HepG2 (cell line): Measurements from ENCODE around the gene DCDC1. TPM values are rescaled to one million over a fixed set of nuclear protein-coding genes. Genes with fewer than 3 reads are reported as not detected.

Experiments used
- ATAC-seq: fragments of 200-7000 bp; cut with Tn5 transposase; 3 replicates; pipeline ENCODE4 v1.9.1; 2020; ENCODE audit warnings: mild to moderate bottlenecking, moderate library complexity
- BruUV-seq: library from RNA; stranded (reverse); fragments of 400-500 nt; replicated peaks from 2 replicates; lab custom pipeline; 2021; lab: Mats Ljungman, UMichigan
- CTCF ChIA-PET: fragments of 300-600 bp; formaldehyde crosslinking; extraction: SDS; loops from one replicate; lab custom pipeline; 2021; ENCODE audit warnings: low total read pairs, inconsistent platforms, low intra/inter-chr PET ratio; lab: Yijun Ruan, JAX
- POLR2A ChIA-PET: fragments of 350-600 bp; sonication (Branson Sonifier 250); formaldehyde crosslinking; loops from one replicate; lab custom pipeline; 2020; ENCODE audit warnings: antibody characterized with exemption, inconsistent platforms; lab: Yijun Ruan, JAX
- DNase-seq: peaks from one replicate; pipeline ENCODE4 v3.0.0-alpha.2; 2015; ENCODE audit warnings: low spot score
- FAIRE-seq: peaks from 3 replicates; lab custom pipeline; 2011; peaks lifted over from hg19 to GRCh38; lab: Jason Lieb, UNC
- H2AFZ ChIP-seq: one replicate; pipeline ENCODE4 v1.6.1; 2011; ENCODE audit warnings: low read length, inconsistent platforms
- H3K27ac ChIP-seq: fragments of 300-600 bp; 3 replicates; pipeline ENCODE4 v1.8.0; 2011; ENCODE audit warnings: mixed run types, mild to moderate bottlenecking, mixed read lengths, low read length, inconsistent platforms; ENCODE audit not compliant: insufficient read depth; ENCODE audit errors: extremely low read length
- H3K27me3 ChIP-seq, 2 experiments: fragments of 200-600 bp in 1 of 2; 2 replicates in 1 of 2; 3 replicates in 1 of 2; pipeline versions ENCODE4 v1.6.0 to v1.8.0; 2011; ENCODE audit warnings: low read length in 2 of 2, mild to moderate bottlenecking in 2 of 2, moderate library complexity in 2 of 2, inconsistent platforms in 1 of 2; ENCODE audit not compliant: insufficient read depth in 2 of 2, control insufficient read depth in 1 of 2
- H3K36me3 ChIP-seq, 2 experiments: fragments of 200-600 bp in 1 of 2; replicated peaks in 1 of 2; 2 replicates in 1 of 2; 3 replicates in 1 of 2; pipeline versions ENCODE4 v1.5.1 to v1.8.0; 2011; ENCODE audit warnings: low read length in 2 of 2, inconsistent platforms in 1 of 2; ENCODE audit not compliant: insufficient read depth in 2 of 2, control insufficient read depth in 1 of 2
- H3K4me1 ChIP-seq: 2 replicates; pipeline ENCODE4 v1.5.1; 2012; ENCODE audit warnings: low read length, inconsistent platforms; ENCODE audit not compliant: insufficient read depth
- H3K4me2 ChIP-seq: 2 replicates; pipeline ENCODE4 v1.6.0; 2011; ENCODE audit warnings: low read depth, low read length, inconsistent platforms
- H3K4me3 ChIP-seq, 3 experiments: fragments of 200-600 bp in 1 of 3; sonication (generic), shearing (Covaris generic) in 1 of 3; replicated peaks in 1 of 3; 2 replicates each; pipeline ENCODE4 v1.5.1; 2011 to 2016; ENCODE audit warnings: low read length in 3 of 3, inconsistent platforms in 2 of 3, low read depth in 2 of 3, mild to moderate bottlenecking in 2 of 3, control low read depth in 1 of 3, mixed read lengths in 1 of 3; ENCODE audit not compliant: insufficient read depth in 1 of 3
- H3K79me2 ChIP-seq: one replicate; pipeline ENCODE4 v1.6.1; 2011; ENCODE audit warnings: low read length, inconsistent platforms; ENCODE audit not compliant: insufficient read depth
- H3K9ac ChIP-seq: 2 replicates; pipeline ENCODE4 v1.6.0; 2011; ENCODE audit warnings: mild to moderate bottlenecking, low read depth, low read length, inconsistent platforms; ENCODE audit not compliant: insufficient read depth
- H3K9me3 ChIP-seq: 2 replicates; pipeline ENCODE4 v1.5.1; 2012; ENCODE audit warnings: mild to moderate bottlenecking, low read length
- H4K20me1 ChIP-seq: 2 replicates; pipeline ENCODE4 v1.6.0; 2011; ENCODE audit warnings: inconsistent platforms, mild to moderate bottlenecking, low read length, moderate library complexity; ENCODE audit not compliant: insufficient read depth
- ARNT2 ChIP-seq: sonication (generic); formaldehyde crosslinking; IDR thresholded peaks from 2 replicates; pipeline ENCODE4 v1.8.0; 2022; ENCODE audit warnings: mild to moderate bottlenecking, low read depth, missing genetic modification reagents, moderate library complexity
- CHD2 ChIP-seq: IDR thresholded peaks from 2 replicates; pipeline ENCODE4 v1.6.1; 2011; ENCODE audit warnings: low read depth, low read length, improper control_type of control experiment
- CREBL2 ChIP-seq: sonication (generic); formaldehyde crosslinking; IDR thresholded peaks from 2 replicates; pipeline ENCODE4 v1.8.1; 2023; ENCODE audit warnings: missing genetic modification reagents, mild to moderate bottlenecking, borderline replicate concordance
- FOXP4 ChIP-seq: sonication (generic); formaldehyde crosslinking; IDR thresholded peaks from 2 replicates; pipeline ENCODE4 v1.4.0; 2020; ENCODE audit warnings: missing genetic modification reagents
- GFI1 ChIP-seq: sonication (generic); formaldehyde crosslinking; IDR thresholded peaks from 2 replicates; pipeline ENCODE4 v1.5.0; 2020; ENCODE audit warnings: missing genetic modification reagents, mild to moderate bottlenecking, borderline replicate concordance
- NFIC ChIP-seq: IDR thresholded peaks from 2 replicates; pipeline ENCODE4 v1.6.1; 2012; ENCODE audit warnings: mild to moderate bottlenecking, low read length, inconsistent platforms
- SALL2 ChIP-seq: sonication (generic); formaldehyde crosslinking; IDR thresholded peaks from 2 replicates; pipeline ENCODE4 v1.8.1; 2023; ENCODE audit warnings: mild to moderate bottlenecking, missing genetic modification reagents, inconsistent platforms
- SKI ChIP-seq: fragments of 450-650 bp; IDR thresholded peaks from one replicate; pipeline ENCODE4 v1.6.1; 2018; ENCODE audit warnings: mild to moderate bottlenecking; ENCODE audit not compliant: partially characterized antibody
- ZMYM4 ChIP-seq: sonication (generic); formaldehyde crosslinking; IDR thresholded peaks from 2 replicates; pipeline ENCODE4 v1.8.1; 2023; ENCODE audit warnings: mild to moderate bottlenecking, missing genetic modification reagents
- ZNF205 ChIP-seq: IDR thresholded peaks from 2 replicates; pipeline ENCODE4 v1.6.1; 2018; ENCODE audit warnings: missing biosample characterization, missing genetic modification reagents
- ZNF670 ChIP-seq: sonication (generic); formaldehyde crosslinking; IDR thresholded peaks from 2 replicates; pipeline ENCODE4 v1.8.0; 2022; ENCODE audit warnings: mild to moderate bottlenecking, missing genetic modification reagents, borderline replicate concordance
- ZSCAN25 ChIP-seq: sonication (generic); formaldehyde crosslinking; IDR thresholded peaks from 2 replicates; pipeline ENCODE4 v1.8.0; 2022; ENCODE audit warnings: mild to moderate bottlenecking, missing genetic modification reagents
- ZSCAN30 ChIP-seq: sonication (generic); formaldehyde crosslinking; IDR thresholded peaks from 2 replicates; pipeline ENCODE4 v1.5.0; 2020; ENCODE audit warnings: mild to moderate bottlenecking, missing genetic modification reagents
- WGBS: methylation state at CpG from one replicate; pipeline ENCODE4 v1.1.6; 2017; ENCODE audit warnings: low lambda C conversion rate; 5-methylcytosine and 5-hydroxymethylcytosine counted together
- in situ Hi-C: cut with HindIII; loops from 2 replicates; pipeline ENCODE4 v1.10.0; 2017; ENCODE audit warnings: low pct_unique_long_range_greater_than_20kb; ENCODE audit not compliant: extremely low pct_ligation_motif_present
- intact Hi-C: fragments of 100-400 bp; cut with micrococcal nuclease; formaldehyde crosslinking; loops from one replicate; pipeline ENCODE4 v1.10.0; 2022; ENCODE audit not compliant: unreplicated experiment
- polyA plus RNA-seq, 8 experiments: library from polyadenylated mRNA; depleted of rRNA in 3 of 8; stranded (reverse) in 7 of 8; unstranded in 1 of 8; fragments of >200 nt; fragmentation: Illumina TruSeq in 4 of 8; extraction: Trizol in 4 of 8; gene quantifications; 2 replicates each; pipeline versions ENCODE4 v1.2.1 to v1.2.3, GENCODE V29; 2011 to 2016; ENCODE audit warnings: low read depth in 4 of 8, missing spikeins in 1 of 8, mixed read lengths in 1 of 8; ENCODE audit not compliant: insufficient read depth in 1 of 8
- total RNA-seq, 5 experiments: library from RNA; depleted of rRNA; stranded (reverse); fragments of >200 nt; fragmentation: Illumina TruSeq; extraction: Trizol; gene quantifications; 2 replicates each; pipeline ENCODE4 v1.2.3, GENCODE V29; 2016; ENCODE audit warnings: low read depth in 1 of 5
- TF ChIP-seq, protein P1 (sequence below): IDR thresholded peaks from 2 replicates; pipeline ENCODE4 v1.6.1; 2016; ENCODE audit warnings: missing compliant biosample characterization, missing genetic modification reagents, borderline replicate concordance
- TF ChIP-seq, protein P2 (sequence below), 2 experiments: sonication (generic) in 1 of 2; formaldehyde crosslinking in 1 of 2; IDR thresholded peaks; 2 replicates each; pipeline versions ENCODE4 v1.4.0 to v1.6.1; 2018 to 2020; ENCODE audit warnings: missing genetic modification reagents in 2 of 2, borderline replicate concordance in 1 of 2, low read depth in 1 of 2, mild to moderate bottlenecking in 1 of 2, missing biosample characterization in 1 of 2

Gene DCDC1
- total and polyA plus RNA-seq, 2 of the 13 experiments (the other 11 are each of a cell fraction or from before 2014, with no cell fraction given): 0.12 to 0.27 TPM

- Histone ChIP-seq H3K79me2 (no peaks in the 10 kb centered on the region), H3K9ac (no peak overlapping the region), H4K20me1 (no peaks in the 10 kb centered on the region), H3K36me3 (no peaks in the 10 kb centered on the region), H3K4me1 (no peaks in the 10 kb centered on the region), H3K27ac (no peak overlapping the region), H3K4me2 (no peak overlapping the region), H2AFZ (no peak overlapping the region), H3K9me3 (peaks cover 5% of the 10 kb centered on the region), H3K27me3 (no peaks in the 10 kb centered on the region), H3K4me3 (no peak overlapping the region)
- WGBS: 1% methylated on average over 5 of the region's 5 CpGs
- DNase-seq: no peak
- POLR2A ChIA-PET: no interaction called here
- no peak for ATAC-seq
- in situ Hi-C loops (no loop called here), intact Hi-C loops (no loop called here)
- TF ChIP-seq ZNF670 (no peak), FOXP4 (no peak), ZSCAN25 (CRISPR knock-in tag) (no peak), ARNT2 (CRISPR knock-in tag) (no peak)
- TF ChIP-seq, protein P1, sequence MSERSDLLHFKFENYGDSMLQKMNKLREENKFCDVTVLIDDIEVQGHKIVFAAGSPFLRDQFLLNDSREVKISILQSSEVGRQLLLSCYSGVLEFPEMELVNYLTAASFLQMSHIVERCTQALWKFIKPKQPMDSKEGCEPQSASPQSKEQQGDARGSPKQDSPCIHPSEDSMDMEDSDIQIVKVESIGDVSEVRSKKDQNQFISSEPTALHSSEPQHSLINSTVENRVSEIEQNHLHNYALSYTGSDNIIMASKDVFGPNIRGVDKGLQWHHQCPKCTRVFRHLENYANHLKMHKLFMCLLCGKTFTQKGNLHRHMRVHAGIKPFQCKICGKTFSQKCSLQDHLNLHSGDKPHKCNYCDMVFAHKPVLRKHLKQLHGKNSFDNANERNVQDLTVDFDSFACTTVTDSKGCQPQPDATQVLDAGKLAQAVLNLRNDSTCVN: no peak
- no TSS peak for BruUV-seq
- no peak for FAIRE-seq
- CTCF ChIA-PET: no interaction called here
These were observed 431.4 kb downstream of the DCDC1 start for GRCh38 chr11:30938171-30938570.

DNA sequence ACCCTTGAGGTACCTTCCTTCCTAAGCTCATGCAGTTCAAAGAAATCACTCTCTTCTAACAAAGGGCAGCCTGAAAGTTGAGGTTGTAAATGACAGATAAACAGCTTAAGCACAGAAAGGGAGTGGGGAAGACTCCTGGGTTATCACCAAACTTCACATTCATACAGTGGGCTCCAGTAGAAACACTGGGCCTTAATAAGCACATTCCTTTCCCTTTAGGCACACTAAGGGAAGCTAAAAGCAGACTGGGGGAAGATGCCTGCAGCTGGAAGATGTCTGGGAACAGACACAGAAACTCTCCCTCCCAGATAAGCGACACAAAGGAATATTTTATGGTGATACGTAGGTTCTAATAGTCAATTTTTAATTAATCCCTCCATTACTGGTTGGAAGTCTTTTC is 433.0 kb downstream of the DCDC1 start:
- H3K79me2 ChIP-seq: no peaks in the 10 kb centered on the region
- ChIA-PET POLR2A (no interaction called here), CTCF (no interaction called here)
- no TSS peak for BruUV-seq
- no peak overlapping the region for H3K9ac ChIP-seq
- in situ Hi-C loops (no loop called here), intact Hi-C loops (no loop called here)
- no peak overlapping the region for H2AFZ ChIP-seq
- ATAC-seq (no peak), DNase-seq (no peak), FAIRE-seq (no peak)
- H3K36me3 ChIP-seq: no peaks in the 10 kb centered on the region
- no peak overlapping the region for H3K27ac ChIP-seq
- H3K9me3 ChIP-seq: peaks cover 5% of the 10 kb centered on the region
- no peaks in the 10 kb centered on the region for H4K20me1 ChIP-seq
- WGBS: 7% methylated on average over 2 of the region's 2 CpGs
- H3K27me3 ChIP-seq: no peaks in the 10 kb centered on the region
- no peak overlapping the region for H3K4me3 ChIP-seq
- no peak overlapping the region for H3K4me2 ChIP-seq
- no peaks in the 10 kb centered on the region for H3K4me1 ChIP-seq
- TF ChIP-seq, protein P2, sequence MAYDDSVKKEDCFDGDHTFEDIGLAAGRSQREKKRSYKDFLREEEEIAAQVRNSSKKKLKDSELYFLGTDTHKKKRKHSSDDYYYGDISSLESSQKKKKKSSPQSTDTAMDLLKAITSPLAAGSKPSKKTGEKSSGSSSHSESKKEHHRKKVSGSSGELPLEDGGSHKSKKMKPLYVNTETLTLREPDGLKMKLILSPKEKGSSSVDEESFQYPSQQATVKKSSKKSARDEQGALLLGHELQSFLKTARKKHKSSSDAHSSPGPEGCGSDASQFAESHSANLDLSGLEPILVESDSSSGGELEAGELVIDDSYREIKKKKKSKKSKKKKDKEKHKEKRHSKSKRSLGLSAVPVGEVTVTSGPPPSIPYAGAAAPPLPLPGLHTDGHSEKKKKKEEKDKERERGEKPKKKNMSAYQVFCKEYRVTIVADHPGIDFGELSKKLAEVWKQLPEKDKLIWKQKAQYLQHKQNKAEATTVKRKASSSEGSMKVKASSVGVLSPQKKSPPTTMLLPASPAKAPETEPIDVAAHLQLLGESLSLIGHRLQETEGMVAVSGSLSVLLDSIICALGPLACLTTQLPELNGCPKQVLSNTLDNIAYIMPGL (CRISPR knock-in tag; IDR thresholded peaks at IDR 0.05; ENCODE audit: borderline replicate concordance in 1 of 2, low read depth in 1 of 2): no peak
- TF ChIP-seq ZMYM4: no peak
- TF ChIP-seq NFIC: no peak
- TF ChIP-seq SKI: no peak
- TF ChIP-seq ZSCAN30 (CRISPR knock-in tag): no peak
- no peak for TF ChIP-seq GFI1 (CRISPR knock-in tag)
- no peak for TF ChIP-seq CHD2
- TF ChIP-seq CREBL2 (CRISPR knock-in tag): no peak
- no peak for TF ChIP-seq ZNF205 (CRISPR knock-in tag)
- no peak for TF ChIP-seq SALL2 (CRISPR knock-in tag)
